Measurements from ENCODE around the gene TMEM175.

TMEM175 gene

GRCh38 chr4:960636-961350 is 28.5 kb downstream of the TMEM175 start:
- DNase-seq, result no peak

GRCh38 chr4:961351-962230 is 29.3 kb downstream of the TMEM175 start:
- no peak for DNase-seq

- DNase-seq, result no peak
Observed at GRCh38 chr4:962231-963208, 30.3 kb downstream of the TMEM175 start.

GRCh38 chr4:963276-964225 is 31.3 kb downstream of the TMEM175 start:
- no peak for DNase-seq

- DNase-seq, result no peak
Observed at GRCh38 chr4:964346-965025, 32.2 kb downstream of the TMEM175 start.

GRCh38 chr4:965048-965765 is 32.9 kb downstream of the TMEM175 start:
- no peak for DNase-seq

GRCh38 chr4:965766-966134 is 33.5 kb downstream of the TMEM175 start:
- DNase-seq, result no peak

- no peak for DNase-seq
Observed at GRCh38 chr4:966266-967112, 34.2 kb downstream of the TMEM175 start.

- no peak for DNase-seq
Observed at GRCh38 chr4:967113-968104, 35.1 kb downstream of the TMEM175 start.

- DNase-seq, result no peak
Observed at GRCh38 chr4:968221-968620, 36.0 kb downstream of the TMEM175 start.

GRCh38 chr4:968621-969394 is 36.5 kb downstream of the TMEM175 start:
- no peak for DNase-seq

- DNase-seq, result no peak
Observed at GRCh38 chr4:970046-970745, 37.9 kb downstream of the TMEM175 start.

- no peak for DNase-seq
Observed at GRCh38 chr4:970854-971520, 38.7 kb downstream of the TMEM175 start.

GRCh38 chr4:971666-972500 is 39.6 kb downstream of the TMEM175 start:
- DNase-seq, result no peak

All from femur (tissue), 1 donor.